Skeletal muscle tissue (tissue), 4 donors: ENCODE data around the gene NECTIN1. TPM values are rescaled to one million over a fixed set of nuclear protein-coding genes. Genes with fewer than 3 reads are reported as not detected.
A peak's percentile ranks its signal among the peaks of the same experiment; 100 is the strongest.

Source experiments
- H3K27ac ChIP-seq: one replicate; pipeline ENCODE4 v1.7.0; 2013; ENCODE audit warnings: mild to moderate bottlenecking, low read depth, low read length, inconsistent platforms
- H3K27me3 ChIP-seq, 3 donors: one replicate each; pipeline ENCODE4 v1.7.0; 2013; ENCODE audit warnings: low read length in 3 of 3; ENCODE audit not compliant: control insufficient read depth in 3 of 3, insufficient read depth in 3 of 3
- H3K36me3 ChIP-seq, 3 donors: one replicate each; pipeline ENCODE4 v1.7.0; 2013; ENCODE audit warnings: low read length in 3 of 3; ENCODE audit not compliant: control insufficient read depth in 3 of 3, insufficient read depth in 3 of 3
- H3K4me1 ChIP-seq, 3 donors: one replicate each; pipeline ENCODE4 v1.7.0; 2013; ENCODE audit warnings: low read length in 3 of 3, mild to moderate bottlenecking in 3 of 3; ENCODE audit not compliant: control insufficient read depth in 3 of 3, insufficient read depth in 3 of 3
- H3K4me3 ChIP-seq, 3 donors: one replicate each; pipeline ENCODE4 v1.7.0; 2013; ENCODE audit warnings: low read length in 3 of 3
- H3K9ac ChIP-seq, 3 donors: one replicate each; pipeline ENCODE4 v1.7.0; 2013; ENCODE audit warnings: low read length in 3 of 3, mild to moderate bottlenecking in 3 of 3, moderate library complexity in 2 of 3, low read depth in 1 of 3
- H3K9me3 ChIP-seq, 3 donors: one replicate each; pipeline ENCODE4 v1.7.0; 2013; ENCODE audit warnings: low read length in 3 of 3; ENCODE audit not compliant: control insufficient read depth in 3 of 3
- total RNA-seq: library from RNA; depleted of rRNA; stranded (reverse); fragments of >200 nt; gene quantifications from one replicate; pipeline ENCODE4 v1.2.3, GENCODE V29; 2014
- donor health status: Osteomylitis.

The NECTIN1 gene
- total RNA-seq, 1 donor from 2014 or later: 4.2 TPM

- Histone ChIP-seq H3K27ac (no peak overlapping the region), H3K4me1 (peaks cover 0 to 6% (median 4%) of the 10 kb centered on the region in 3 donors), H3K9me3 (no peaks in the 10 kb centered on the region), H3K27me3 (peaks cover 0 to 12% (median 0%) of the 10 kb centered on the region in 3 donors), H3K9ac (no peak overlapping the region), H3K4me3 (no peak overlapping the region), H3K36me3 (no peaks in the 10 kb centered on the region)
Measured at GRCh38 chr11:119706887-119707286, 22.1 kb downstream of the NECTIN1 start.

GRCh38 chr11:119706029-119706428 lies 23.0 kb downstream of the NECTIN1 start:
- H3K36me3 ChIP-seq: no peaks in the 10 kb centered on the region
- peaks cover 0 to 12% (median 0%) of the 10 kb centered on the region in 3 donors for H3K27me3 ChIP-seq
- no peak overlapping the region for H3K27ac ChIP-seq
- H3K4me3 ChIP-seq: no peak overlapping the region
- H3K9ac ChIP-seq: no peak overlapping the region
- H3K4me1 ChIP-seq: peaks cover 0 to 8% (median 4%) of the 10 kb centered on the region in 3 donors
- H3K9me3 ChIP-seq: no peaks in the 10 kb centered on the region

DNA sequence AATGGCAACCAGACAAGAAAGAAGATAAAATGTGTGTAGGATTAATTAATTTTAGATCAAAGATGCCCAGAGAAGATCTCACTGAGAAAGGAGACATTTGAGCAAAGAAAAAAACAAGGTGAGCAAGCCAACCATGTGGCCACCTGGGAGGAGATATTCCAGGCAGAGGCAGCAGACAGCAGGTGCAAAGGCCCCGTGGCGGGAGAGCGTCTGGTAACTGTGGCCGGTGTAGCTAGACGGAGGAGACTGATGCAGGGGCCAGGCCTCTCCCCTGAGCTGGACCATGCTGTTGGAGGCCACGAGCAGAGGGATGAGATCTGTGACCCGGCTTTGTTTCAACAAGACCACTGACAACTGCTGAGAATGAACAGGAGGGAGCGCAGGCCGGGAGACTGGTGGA lies 23.6 kb downstream of the NECTIN1 start:
- H3K36me3 ChIP-seq: no peaks in the 10 kb centered on the region
- no peak overlapping the region for H3K9ac ChIP-seq
- H3K4me3 ChIP-seq: no peak overlapping the region
- peaks cover 0 to 8% (median 4%) of the 10 kb centered on the region in 3 donors for H3K4me1 ChIP-seq
- peaks cover 0 to 12% (median 0%) of the 10 kb centered on the region in 3 donors for H3K27me3 ChIP-seq
- no peaks in the 10 kb centered on the region for H3K9me3 ChIP-seq
- H3K27ac ChIP-seq: no peak overlapping the region

DNA sequence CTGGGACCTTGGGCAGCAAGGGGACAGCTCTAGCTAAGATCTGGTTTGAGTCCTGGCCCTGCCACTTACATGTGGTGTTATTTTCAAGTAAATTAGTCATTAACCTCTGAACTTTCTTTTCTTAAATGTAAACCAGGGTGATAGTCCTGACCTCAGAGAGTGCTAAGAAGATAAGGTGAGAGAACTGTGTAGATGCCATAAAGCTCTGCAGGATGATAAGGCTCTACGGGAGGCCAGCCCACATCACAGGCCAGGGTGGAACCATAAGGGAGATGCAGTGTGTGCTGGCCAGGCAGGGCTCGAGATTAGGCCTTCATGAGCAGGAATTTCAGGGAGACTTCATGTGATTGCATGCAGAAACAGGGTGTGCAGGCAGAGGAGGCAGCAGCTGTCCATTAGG lies 24.2 kb downstream of the NECTIN1 start:
- no peaks in the 10 kb centered on the region for H3K36me3 ChIP-seq
- peaks cover 0 to 9% (median 0%) of the 10 kb centered on the region in 3 donors for H3K27me3 ChIP-seq
- no peaks in the 10 kb centered on the region for H3K9me3 ChIP-seq
- peaks cover under 1 to 11% (median 5%) of the 10 kb centered on the region in 3 donors for H3K4me1 ChIP-seq
- H3K27ac ChIP-seq: no peak overlapping the region
- no peak overlapping the region for H3K9ac ChIP-seq
- no peak overlapping the region for H3K4me3 ChIP-seq

GRCh38 chr11:119701591-119702549 lies 27.1 kb downstream of the NECTIN1 start:
- no peaks in the 10 kb centered on the region for H3K9me3 ChIP-seq
- H3K4me3 ChIP-seq: no peak overlapping the region
- H3K36me3 ChIP-seq: no peaks in the 10 kb centered on the region
- H3K9ac ChIP-seq: no peak overlapping the region
- peaks cover 0 to under 1% (median 0%) of the 10 kb centered on the region in 3 donors for H3K27me3 ChIP-seq
- H3K27ac ChIP-seq: no peak overlapping the region
- peaks cover 15 to 27% (median 23%) of the 10 kb centered on the region in 3 donors for H3K4me1 ChIP-seq

DNA sequence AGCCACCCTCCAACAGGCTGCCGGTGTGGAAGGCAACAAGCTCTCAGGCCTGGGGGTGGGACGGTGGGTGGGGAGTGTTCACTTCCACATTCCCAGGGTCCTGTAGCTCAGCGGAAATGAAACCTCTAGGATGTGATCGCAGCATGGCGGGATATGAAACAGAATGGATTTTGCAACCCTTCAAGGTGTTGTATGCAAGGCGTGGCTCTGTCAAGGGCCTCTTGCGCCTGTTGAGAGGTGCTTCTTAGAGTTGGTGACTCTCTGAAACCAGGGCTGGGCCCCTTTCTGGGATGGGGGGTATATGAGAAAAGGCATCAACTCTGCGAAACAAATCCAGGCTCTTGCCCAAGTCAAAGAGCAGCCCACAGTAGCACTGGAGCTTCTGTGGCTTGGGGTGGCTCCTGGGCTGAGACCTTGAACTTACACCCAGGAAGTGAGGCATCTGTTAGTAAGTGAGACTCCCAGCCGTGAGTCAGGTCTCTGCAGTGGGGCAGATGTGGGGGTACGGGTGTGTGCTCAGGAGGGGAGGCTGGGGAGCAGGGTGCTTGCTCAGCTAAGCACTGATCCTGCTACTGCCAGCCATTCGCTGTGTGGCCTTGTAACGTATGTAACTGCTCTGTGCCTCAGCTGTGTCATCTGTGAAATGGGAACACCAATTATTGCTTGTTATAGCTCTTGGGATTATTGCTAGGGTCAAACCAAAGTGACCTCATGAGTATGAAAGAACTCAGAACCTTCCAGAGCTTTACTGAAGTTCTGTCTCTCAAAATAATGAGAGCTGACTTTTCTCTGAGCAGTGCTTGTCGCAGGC lies 28.3 kb downstream of the NECTIN1 start:
- no peak overlapping the region for H3K9ac ChIP-seq
- no peak overlapping the region for H3K27ac ChIP-seq
- H3K36me3 ChIP-seq: no peaks in the 10 kb centered on the region
- no peak overlapping the region for H3K4me3 ChIP-seq
- H3K27me3 ChIP-seq: no peaks in the 10 kb centered on the region
- peaks cover 15 to 27% (median 23%) of the 10 kb centered on the region in 3 donors for H3K4me1 ChIP-seq
- H3K9me3 ChIP-seq: no peaks in the 10 kb centered on the region

- no peaks in the 10 kb centered on the region for H3K27me3 ChIP-seq
- H3K9ac ChIP-seq: no peak overlapping the region
- H3K4me1 ChIP-seq: peaks cover 15 to 27% (median 23%) of the 10 kb centered on the region in 3 donors
- H3K27ac ChIP-seq: peak overlapping the region; percentile 7
- no peaks in the 10 kb centered on the region for H3K9me3 ChIP-seq
- no peaks in the 10 kb centered on the region for H3K36me3 ChIP-seq
- no peak overlapping the region for H3K4me3 ChIP-seq
Measured at GRCh38 chr11:119700030-119700429, 29.0 kb downstream of the NECTIN1 start.

GRCh38 chr11:119699227-119699626 lies 29.8 kb downstream of the NECTIN1 start:
- peaks cover 15 to 27% (median 23%) of the 10 kb centered on the region in 3 donors for H3K4me1 ChIP-seq
- H3K36me3 ChIP-seq: no peaks in the 10 kb centered on the region
- peak overlapping the region; percentile 25 for H3K27ac ChIP-seq
- no peak overlapping the region for H3K4me3 ChIP-seq
- H3K9ac ChIP-seq: peak overlapping the region in 1 of 3 donors; percentile 33
- H3K27me3 ChIP-seq: no peaks in the 10 kb centered on the region
- no peaks in the 10 kb centered on the region for H3K9me3 ChIP-seq

DNA sequence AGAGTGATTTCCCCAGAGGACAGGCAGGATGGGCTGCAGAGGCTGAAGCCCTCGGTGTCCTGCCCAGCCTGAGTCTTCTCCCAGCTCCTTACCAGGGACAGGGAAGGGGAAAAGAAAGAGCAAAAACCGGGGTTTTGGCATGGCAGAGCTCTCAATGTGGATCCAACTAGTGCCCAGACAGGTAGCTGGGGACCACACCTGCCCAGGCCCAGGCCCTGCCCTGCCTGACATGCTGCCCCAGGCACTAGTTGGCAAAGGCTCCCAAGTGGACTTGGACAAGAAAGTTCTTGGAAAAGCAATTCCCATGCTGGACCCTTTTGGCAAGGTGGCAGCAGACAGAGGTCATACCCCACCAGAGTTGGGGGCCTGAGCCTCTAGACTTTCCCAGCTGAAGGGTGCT lies 31.1 kb downstream of the NECTIN1 start:
- Histone ChIP-seq H3K9ac (no peak overlapping the region), H3K4me1 (peaks cover 15 to 27% (median 23%) of the 10 kb centered on the region in 3 donors), H3K9me3 (no peaks in the 10 kb centered on the region), H3K36me3 (no peaks in the 10 kb centered on the region), H3K27ac (no peak overlapping the region), H3K27me3 (no peaks in the 10 kb centered on the region), H3K4me3 (no peak overlapping the region)
